ENCODE data around the gene RASAL2. TPM values are rescaled to one million over a fixed set of nuclear protein-coding genes. Genes with fewer than 3 reads are reported as not detected.

Gene RASAL2
- total and polyA plus RNA-seq, 2 of the 13 experiments (the other 11 are each of a cell fraction or from before 2014, with no cell fraction given): 5.4 to 5.9 TPM

DNA sequence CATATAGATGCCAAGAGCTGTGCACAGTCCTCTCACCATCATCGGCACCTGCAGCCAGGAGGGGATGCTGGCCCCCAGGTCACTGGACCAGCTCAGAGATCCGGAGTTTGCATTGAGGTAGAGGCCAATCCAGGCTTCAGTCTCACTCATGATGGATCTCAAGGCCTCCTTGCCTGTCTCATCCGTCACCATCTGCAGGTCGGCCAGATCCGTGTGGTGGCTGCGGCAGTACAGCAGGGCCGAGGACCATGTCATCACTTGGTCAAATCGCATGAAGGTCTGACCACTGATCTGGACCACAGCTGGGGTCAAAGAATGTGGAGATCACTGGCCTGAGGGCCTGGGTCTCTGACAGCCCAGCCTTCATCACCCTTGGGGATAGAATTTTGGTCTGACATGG is 396.2 kb downstream of the RASAL2 start (continued):
- TF ChIP-seq, protein P1, sequence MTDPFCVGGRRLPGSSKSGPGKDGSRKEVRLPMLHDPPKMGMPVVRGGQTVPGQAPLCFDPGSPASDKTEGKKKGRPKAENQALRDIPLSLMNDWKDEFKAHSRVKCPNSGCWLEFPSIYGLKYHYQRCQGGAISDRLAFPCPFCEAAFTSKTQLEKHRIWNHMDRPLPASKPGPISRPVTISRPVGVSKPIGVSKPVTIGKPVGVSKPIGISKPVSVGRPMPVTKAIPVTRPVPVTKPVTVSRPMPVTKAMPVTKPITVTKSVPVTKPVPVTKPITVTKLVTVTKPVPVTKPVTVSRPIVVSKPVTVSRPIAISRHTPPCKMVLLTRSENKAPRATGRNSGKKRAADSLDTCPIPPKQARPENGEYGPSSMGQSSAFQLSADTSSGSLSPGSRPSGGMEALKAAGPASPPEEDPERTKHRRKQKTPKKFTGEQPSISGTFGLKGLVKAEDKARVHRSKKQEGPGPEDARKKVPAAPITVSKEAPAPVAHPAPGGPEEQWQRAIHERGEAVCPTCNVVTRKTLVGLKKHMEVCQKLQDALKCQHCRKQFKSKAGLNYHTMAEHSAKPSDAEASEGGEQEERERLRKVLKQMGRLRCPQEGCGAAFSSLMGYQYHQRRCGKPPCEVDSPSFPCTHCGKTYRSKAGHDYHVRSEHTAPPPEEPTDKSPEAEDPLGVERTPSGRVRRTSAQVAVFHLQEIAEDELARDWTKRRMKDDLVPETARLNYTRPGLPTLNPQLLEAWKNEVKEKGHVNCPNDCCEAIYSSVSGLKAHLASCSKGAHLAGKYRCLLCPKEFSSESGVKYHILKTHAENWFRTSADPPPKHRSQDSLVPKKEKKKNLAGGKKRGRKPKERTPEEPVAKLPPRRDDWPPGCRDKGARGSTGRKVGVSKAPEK (CRISPR knock-in tag; IDR thresholded peaks at IDR 0.05; ENCODE audit: borderline replicate concordance): no peak
- TF ChIP-seq ZNF546 (CRISPR knock-in tag; conservative IDR thresholded peaks at IDR 0.05): no peak
- TF ChIP-seq, protein P2, sequence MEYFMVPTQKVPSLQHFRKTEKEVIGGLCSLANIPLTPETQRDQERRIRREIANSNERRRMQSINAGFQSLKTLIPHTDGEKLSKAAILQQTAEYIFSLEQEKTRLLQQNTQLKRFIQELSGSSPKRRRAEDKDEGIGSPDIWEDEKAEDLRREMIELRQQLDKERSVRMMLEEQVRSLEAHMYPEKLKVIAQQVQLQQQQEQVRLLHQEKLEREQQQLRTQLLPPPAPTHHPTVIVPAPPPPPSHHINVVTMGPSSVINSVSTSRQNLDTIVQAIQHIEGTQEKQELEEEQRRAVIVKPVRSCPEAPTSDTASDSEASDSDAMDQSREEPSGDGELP (IDR thresholded peaks at IDR 0.05; ENCODE audit: borderline replicate concordance, low read depth): no peak

DNA sequence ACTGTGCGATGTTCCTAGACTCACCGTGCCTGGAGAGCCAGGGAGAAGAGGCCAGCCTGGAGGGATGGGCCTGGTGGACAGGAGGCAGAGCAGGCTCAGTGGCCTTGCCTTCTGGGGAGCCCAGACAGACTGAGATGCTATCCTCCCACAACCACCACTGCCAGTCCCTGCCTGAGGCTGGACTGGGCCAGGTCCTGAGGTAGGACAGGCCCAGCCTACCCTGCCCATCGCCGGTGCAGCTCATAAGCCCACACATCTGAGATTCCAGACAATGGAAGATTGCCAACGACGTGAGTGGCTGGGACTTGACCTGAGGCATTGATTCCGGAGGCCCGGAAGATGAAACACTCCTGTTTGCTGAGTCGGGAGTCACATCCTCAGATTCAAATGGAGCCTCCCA is 397.1 kb downstream of the RASAL2 start:
- WGBS (ENCODE audit: low lambda C conversion rate): 58% methylated on average over 3 of the region's 9 CpGs
- ChIA-PET POLR2A (no interaction called here), CTCF (ENCODE audit: low intra/inter-chr PET ratio, low total read pairs) (no interaction called here)
- intact Hi-C loops (cut with micrococcal nuclease; ENCODE audit: unreplicated experiment) (no loop called here), in situ Hi-C loops (cut with HindIII; ENCODE audit: extremely low pct_ligation_motif_present, low pct_unique_long_range_greater_than_20kb) (no loop called here)
- no peak overlapping the region for H3K4me2 ChIP-seq (ENCODE audit: low read depth, low read length)
- H3K9ac ChIP-seq (ENCODE audit: insufficient read depth, low read depth, low read length): no peak overlapping the region
- TF ChIP-seq ZNF766 (CRISPR knock-in tag; IDR thresholded peaks at IDR 0.05; ENCODE audit: borderline replicate concordance): no peak
- DNase-seq (ENCODE audit: low spot score): no peak
- no peak for ATAC-seq
- H2AFZ ChIP-seq (ENCODE audit: low read length): no peak overlapping the region
- H3K9me3 ChIP-seq (ENCODE audit: low read length): no peaks in the 10 kb centered on the region
- H3K79me2 ChIP-seq (ENCODE audit: insufficient read depth, low read length): no peaks in the 10 kb centered on the region
- no peaks in the 10 kb centered on the region for H3K36me3 ChIP-seq (replicated peaks in 1 of 2; ENCODE audit: control insufficient read depth in 1 of 2, insufficient read depth in 2 of 2, low read length in 2 of 2)
- no peak overlapping the region for H3K27ac ChIP-seq (ENCODE audit: extremely low read length, insufficient read depth, low read length)
- BruUV-seq (replicated peaks): no TSS peak
- H3K27me3 ChIP-seq (ENCODE audit: control insufficient read depth in 1 of 2, insufficient read depth in 2 of 2, low read length in 2 of 2): peaks cover 7 to 37% of the 10 kb centered on the region in 2 experiments; a peak in 4 of 5 replicates
- no peak overlapping the region for H3K4me3 ChIP-seq (replicated peaks in 1 of 3; ENCODE audit: insufficient read depth in 1 of 3, low read depth in 2 of 3, low read length in 3 of 3)
- FAIRE-seq: no peak
- H3K4me1 ChIP-seq (ENCODE audit: insufficient read depth, low read length): peaks cover 13% of the 10 kb centered on the region
- no peaks in the 10 kb centered on the region for H4K20me1 ChIP-seq (ENCODE audit: insufficient read depth, low read length)

Data from HepG2 (cell line).